Measurements from ENCODE around the gene TIMP3.

- TF ChIP-seq CTCF (IDR thresholded peaks at IDR 0.05 in 8 of 11, conservative IDR thresholded peaks at IDR 0.05 in 3 of 11) (no peak), POLR2AphosphoS5 (IDR thresholded peaks at IDR 0.05) (peak in 2 of 3 donors; percentile 61 to 83)
Measured at GRCh38 chr22:32808038-32808445, 6.5 kb downstream of the TIMP3 start.

Measured in spleen (tissue), 7 donors.